ENCODE measurements around the gene SLC7A5.
"Not testable (repeated sequence)": the region's sequence is repeated elsewhere in the genome, so short reads cannot be mapped to it uniquely, and the experiment has no call there.

The SLC7A5 gene

GRCh38 chr16:87819983-87820382 lies 49.3 kb downstream of the SLC7A5 start:
- ChIA-PET CTCF (no interaction called here), POLR2A (no interaction called here)
- no peak for TF ChIP-seq BHLHE40 (IDR thresholded peaks at IDR 0.05; ENCODE audit: borderline replicate concordance)
- TF ChIP-seq ARNT (IDR thresholded peaks at IDR 0.05) = no peak
- no peak for TF ChIP-seq SUZ12 (IDR thresholded peaks at IDR 0.05)
- no peak for TF ChIP-seq SP1 (IDR thresholded peaks at IDR 0.05)
- TF ChIP-seq CTBP1 (IDR thresholded peaks at IDR 0.05; ENCODE audit: borderline replicate concordance) = no peak
- DNase-seq (ENCODE audit: extremely low spot score) = no peak

DNA sequence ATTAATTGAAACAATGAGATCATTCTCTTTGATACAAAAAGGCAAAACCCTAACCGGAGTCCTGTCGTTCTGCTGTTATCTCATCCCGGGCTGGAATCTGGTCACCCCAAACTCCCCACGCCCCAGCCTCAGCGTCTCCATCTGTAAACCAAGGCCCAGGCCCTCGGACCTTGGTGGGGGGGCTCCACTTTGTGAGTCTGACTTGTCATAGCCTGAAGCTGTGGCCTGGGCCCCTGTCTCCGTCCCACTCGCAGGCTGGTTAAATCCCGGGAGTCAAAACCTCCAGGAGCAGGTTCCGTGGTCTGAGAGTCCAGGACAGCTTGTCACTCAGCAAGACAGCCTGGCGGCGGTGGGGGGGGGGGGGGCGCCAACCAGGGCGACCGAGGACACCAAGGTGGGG lies 50.0 kb downstream of the SLC7A5 start:
- no peak for DNase-seq (ENCODE audit: extremely low spot score)
- TF ChIP-seq PKNOX1 (IDR thresholded peaks at IDR 0.05) (no peak), BHLHE40 (IDR thresholded peaks at IDR 0.05; ENCODE audit: borderline replicate concordance) (no peak), SP1 (IDR thresholded peaks at IDR 0.05) (no peak), L3MBTL2 (conservative IDR thresholded peaks at IDR 0.05) (no peak), FOXM1 (IDR thresholded peaks at IDR 0.05; ENCODE audit: borderline replicate concordance) (no peak), CTBP1 (IDR thresholded peaks at IDR 0.05; ENCODE audit: borderline replicate concordance) (no peak)
- POLR2A ChIA-PET = no interaction called here
- CTCF ChIA-PET = no interaction called here

DNA sequence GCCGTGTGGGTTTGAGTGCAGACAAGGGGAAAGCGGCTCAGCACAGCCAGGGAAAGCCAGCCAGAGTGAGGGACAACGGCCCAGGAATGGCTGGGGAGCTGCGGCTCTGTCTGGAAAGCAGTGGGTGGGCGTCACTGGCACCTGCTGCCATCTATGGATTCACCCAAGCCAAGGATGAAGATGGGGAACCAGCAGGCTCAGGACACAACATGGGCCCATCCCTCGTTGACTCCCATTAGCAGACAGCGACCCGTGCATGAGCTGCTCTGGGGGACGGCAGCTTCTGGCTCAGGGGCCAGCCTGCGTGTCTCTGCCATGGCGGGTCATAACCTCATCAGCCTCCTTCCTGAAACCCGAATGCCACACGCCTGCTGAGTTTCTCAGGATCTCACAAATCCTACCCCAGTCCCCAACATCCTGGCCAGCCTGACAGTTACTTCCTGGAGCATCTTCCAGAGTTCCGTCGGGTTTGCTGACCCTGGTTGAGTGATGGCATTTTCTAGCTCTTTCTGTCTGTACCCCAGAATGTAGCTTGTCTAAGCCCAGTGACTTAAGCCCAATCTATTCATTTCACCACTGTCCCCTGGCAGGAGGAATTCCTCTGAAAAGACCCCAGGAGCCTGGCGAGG lies 50.7 kb downstream of the SLC7A5 start:
- ChIA-PET POLR2A (no interaction called here), CTCF (no interaction called here)
- no peak for DNase-seq (ENCODE audit: extremely low spot score)
- TF ChIP-seq ARNT (IDR thresholded peaks at IDR 0.05) = no peak
- TF ChIP-seq NFRKB (IDR thresholded peaks at IDR 0.05) = no peak
- no peak for TF ChIP-seq PKNOX1 (IDR thresholded peaks at IDR 0.05)
- TF ChIP-seq LEF1 (IDR thresholded peaks at IDR 0.05; ENCODE audit: borderline replicate concordance) = no peak
- no peak for TF ChIP-seq SP1 (IDR thresholded peaks at IDR 0.05)

GRCh38 chr16:87817910-87818309 lies 51.4 kb downstream of the SLC7A5 start:
- CTCF ChIA-PET = no interaction called here
- no peak for TF ChIP-seq CTBP1 (IDR thresholded peaks at IDR 0.05; ENCODE audit: borderline replicate concordance)
- TF ChIP-seq BHLHE40 (IDR thresholded peaks at IDR 0.05; ENCODE audit: borderline replicate concordance) = no peak
- no peak for TF ChIP-seq ARNT (IDR thresholded peaks at IDR 0.05)
- no peak for TF ChIP-seq FOXA1 (IDR thresholded peaks at IDR 0.05)
- TF ChIP-seq FOXM1 (IDR thresholded peaks at IDR 0.05; ENCODE audit: borderline replicate concordance) = no peak
- TF ChIP-seq ZNF384 (IDR thresholded peaks at IDR 0.05) = no peak
- no peak for TF ChIP-seq FOXK2 (IDR thresholded peaks at IDR 0.05)
- TF ChIP-seq HDGF (IDR thresholded peaks at IDR 0.05; ENCODE audit: borderline replicate concordance) = no peak
- TF ChIP-seq SP1 (IDR thresholded peaks at IDR 0.05) = no peak
- no peak for TF ChIP-seq TARDBP (IDR thresholded peaks at IDR 0.05)
- no peak for TF ChIP-seq PKNOX1 (IDR thresholded peaks at IDR 0.05)
- DNase-seq (ENCODE audit: extremely low spot score) = no peak
- POLR2A ChIA-PET = no interaction called here

DNA sequence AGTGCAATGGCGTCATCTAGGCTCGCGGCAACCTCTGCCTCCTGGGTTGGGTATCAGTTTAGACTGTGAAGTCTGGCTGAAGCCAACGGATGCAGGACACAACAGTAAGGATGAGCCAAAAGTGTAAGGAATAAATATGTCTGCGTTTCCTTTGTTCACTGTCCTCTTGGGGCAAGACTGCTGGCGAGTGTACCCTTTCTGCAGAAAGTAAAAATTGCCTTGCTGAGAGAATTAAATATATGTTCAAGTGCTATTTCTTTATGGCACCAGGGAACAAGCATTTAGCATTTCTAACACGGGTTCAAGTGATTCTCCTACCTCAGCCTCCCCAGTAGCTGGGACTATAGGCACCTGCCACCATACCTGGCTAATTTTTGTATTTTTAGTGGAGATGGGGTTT lies 51.9 kb downstream of the SLC7A5 start:
- DNase-seq (ENCODE audit: extremely low spot score); POLR2A ChIA-PET; CTCF ChIA-PET: not testable (repeated sequence)

- ChIA-PET POLR2A (no interaction called here), CTCF (no interaction called here)
- DNase-seq (ENCODE audit: extremely low spot score) = no peak
- TF ChIP-seq LEF1 (IDR thresholded peaks at IDR 0.05; ENCODE audit: borderline replicate concordance) (no peak), NFRKB (IDR thresholded peaks at IDR 0.05) (no peak), L3MBTL2 (conservative IDR thresholded peaks at IDR 0.05) (no peak), CTBP1 (IDR thresholded peaks at IDR 0.05; ENCODE audit: borderline replicate concordance) (no peak), FOXK2 (IDR thresholded peaks at IDR 0.05) (no peak), FOXA1 (IDR thresholded peaks at IDR 0.05) (no peak), FOXM1 (IDR thresholded peaks at IDR 0.05; ENCODE audit: borderline replicate concordance) (no peak), ELF4 (IDR thresholded peaks at IDR 0.05) (no peak), ZNF384 (IDR thresholded peaks at IDR 0.05) (no peak), PKNOX1 (IDR thresholded peaks at IDR 0.05) (no peak), SUZ12 (IDR thresholded peaks at IDR 0.05) (no peak), ARNT (IDR thresholded peaks at IDR 0.05) (no peak), TARDBP (IDR thresholded peaks at IDR 0.05) (no peak), SP1 (IDR thresholded peaks at IDR 0.05) (no peak), HDGF (IDR thresholded peaks at IDR 0.05; ENCODE audit: borderline replicate concordance) (no peak), BHLHE40 (IDR thresholded peaks at IDR 0.05; ENCODE audit: borderline replicate concordance) (no peak)
These were observed 52.7 kb downstream of the SLC7A5 start for GRCh38 chr16:87816507-87817100.

Measured in HEK293T (cell line).